Natural killer cell (primary cell): ENCODE results near the gene THSD4. TPM values are rescaled to one million over a fixed set of nuclear protein-coding genes. Genes with fewer than 3 reads are reported as not detected.

Experiments
- ATAC-seq, 3 donors: fragments of 150-1000 bp in 2 of 3; fragments of 200-7000 bp in 1 of 3; cut with Tn5 transposase; 1 replicate in 1 of 3; 2 replicates in 2 of 3; pipeline ENCODE4 v1.10.0; 2021; ENCODE audit warnings: mild to moderate bottlenecking in 2 of 3, moderate library complexity in 2 of 3
- DNase-seq, 2 donors: peaks; one replicate each; pipeline versions ENCODE4 v3.0.0 to v3.0.0-alpha.2; 2013 to 2021; ENCODE audit warnings: mixed read lengths in 1 of 2
- H3K27ac ChIP-seq: one replicate; pipeline ENCODE4 v1.5.1; 2013; ENCODE audit warnings: mild to moderate bottlenecking, low read length
- H3K27me3 ChIP-seq: one replicate; pipeline ENCODE4 v1.6.1; 2013; ENCODE audit warnings: low read length; ENCODE audit not compliant: control insufficient read depth, insufficient read depth
- H3K36me3 ChIP-seq: one replicate; pipeline ENCODE4 v1.6.1; 2013; ENCODE audit warnings: low read length; ENCODE audit not compliant: control insufficient read depth, insufficient read depth
- H3K4me1 ChIP-seq: one replicate; pipeline ENCODE4 v1.6.1; 2013; ENCODE audit warnings: low read length; ENCODE audit not compliant: control insufficient read depth, insufficient read depth
- H3K4me3 ChIP-seq: one replicate; pipeline ENCODE4 v1.5.1; 2013; ENCODE audit warnings: low read length
- H3K9me3 ChIP-seq: one replicate; pipeline ENCODE4 v1.6.1; 2013; ENCODE audit warnings: low read length; ENCODE audit not compliant: control insufficient read depth, insufficient read depth
- H3K27ac Mint-ChIP-seq, 2 donors: one replicate each; pipeline ENCODE4 v1.8.0; 2022; ENCODE audit warnings: mild to moderate bottlenecking in 2 of 2, mixed read lengths in 2 of 2, moderate library complexity in 1 of 2
- H3K27me3 Mint-ChIP-seq, 2 donors: one replicate each; pipeline ENCODE4 v1.8.0; 2022; ENCODE audit warnings: low read depth in 2 of 2, mixed read lengths in 2 of 2
- H3K36me3 Mint-ChIP-seq: one replicate; pipeline ENCODE4 v1.8.0; 2022; ENCODE audit warnings: mixed read lengths
- H3K4me1 Mint-ChIP-seq, 2 donors: one replicate each; pipeline ENCODE4 v1.8.0; 2022; ENCODE audit warnings: mixed read lengths in 2 of 2
- H3K4me3 Mint-ChIP-seq: one replicate; pipeline ENCODE4 v1.8.0; 2022; ENCODE audit warnings: mild to moderate bottlenecking, moderate library complexity, mixed read lengths
- H3K9me3 Mint-ChIP-seq, 2 donors: one replicate each; pipeline ENCODE4 v1.8.0; 2022; ENCODE audit warnings: mixed read lengths in 2 of 2
- CTCF ChIP-seq: fragments of 200-600 bp; IDR thresholded peaks from one replicate; pipeline ENCODE4 v1.8.0; 2022; ENCODE audit warnings: antibody characterized with exemption
- WGBS: methylation state at CpG from one replicate; pipeline ENCODE4 v1.1.7; 2013; ENCODE audit warnings: missing lambda C conversion rate; ENCODE audit not compliant: insufficient coverage; 5-methylcytosine and 5-hydroxymethylcytosine counted together
- intact Hi-C: fragments of 100-400 bp; cut with micrococcal nuclease; formaldehyde crosslinking; loops from one replicate; pipeline ENCODE4 v1.14.2; 2022
- total RNA-seq, 4 donors: library from RNA; stranded (reverse); fragments of 120-200 nt in 1 of 4; gene quantifications; one replicate each; pipeline versions ENCODE4 v1.2.3 to v1.2.4, GENCODE V29; 2013 to 2022

The THSD4 gene
- total RNA-seq, 3 donors from 2014 or later (not counting 1 experiment from before 2014, with no cell fraction given): not detected

GRCh38 chr15:71708051-71708429, 592.8 kb downstream of the THSD4 start:
- Histone ChIP-seq H3K27me3 (no peaks in the 10 kb centered on the region), H3K4me1 (no peaks in the 10 kb centered on the region), H3K9me3 (no peaks in the 10 kb centered on the region), H3K4me3 (no peak overlapping the region), H3K36me3 (no peaks in the 10 kb centered on the region), H3K27ac (no peak overlapping the region)
- Mint-ChIP-seq H3K4me3 (no peak overlapping the region), H3K27me3 (peaks cover 23 to 53% of the 10 kb centered on the region in 2 donors), H3K27ac (no peak overlapping the region), H3K4me1 (peaks cover 0 to 4% of the 10 kb centered on the region in 2 donors), H3K9me3 (no peaks in the 10 kb centered on the region), H3K36me3 (no peaks in the 10 kb centered on the region)
- intact Hi-C loops: no loop called here
- 72% methylated on average over 4 of the region's 4 CpGs for WGBS
- DNase-seq (no peak), ATAC-seq (no peak)
- no peak for TF ChIP-seq CTCF

GRCh38 chr15:71708741-71709140, 593.5 kb downstream of the THSD4 start:
- peaks cover 26 to 53% of the 10 kb centered on the region in 2 donors for H3K27me3 Mint-ChIP-seq
- Histone ChIP-seq H3K27ac (no peak overlapping the region), H3K9me3 (no peaks in the 10 kb centered on the region), H3K27me3 (no peaks in the 10 kb centered on the region), H3K4me1 (no peaks in the 10 kb centered on the region), H3K36me3 (no peaks in the 10 kb centered on the region), H3K4me3 (no peak overlapping the region)
- no peaks in the 10 kb centered on the region for H3K36me3 Mint-ChIP-seq
- 90% methylated on average over 11 of the region's 11 CpGs for WGBS
- no peak for ATAC-seq
- no peak overlapping the region for H3K4me3 Mint-ChIP-seq
- no peak overlapping the region for H3K27ac Mint-ChIP-seq
- TF ChIP-seq CTCF: no peak
- intact Hi-C loops: no loop called here
- DNase-seq: no peak
- no peaks in the 10 kb centered on the region for H3K9me3 Mint-ChIP-seq
- peaks cover 0 to 4% of the 10 kb centered on the region in 2 donors for H3K4me1 Mint-ChIP-seq

- no peak overlapping the region for H3K27ac ChIP-seq
- H3K4me3 ChIP-seq: no peak overlapping the region
- WGBS: 98% methylated on average over 3 of the region's 3 CpGs
- no peaks in the 10 kb centered on the region for H3K9me3 ChIP-seq
- intact Hi-C loops: no loop called here
- Mint-ChIP-seq H3K27me3 (peaks cover 22 to 48% of the 10 kb centered on the region in 2 donors), H3K4me3 (no peak overlapping the region), H3K4me1 (peaks cover 0 to 4% of the 10 kb centered on the region in 2 donors), H3K36me3 (no peaks in the 10 kb centered on the region), H3K27ac (no peak overlapping the region), H3K9me3 (no peaks in the 10 kb centered on the region)
- no peaks in the 10 kb centered on the region for H3K4me1 ChIP-seq
- no peaks in the 10 kb centered on the region for H3K36me3 ChIP-seq
- no peaks in the 10 kb centered on the region for H3K27me3 ChIP-seq
- ATAC-seq (no peak), DNase-seq (no peak)
- no peak for TF ChIP-seq CTCF
Observed at GRCh38 chr15:71709808-71710418, 594.6 kb downstream of the THSD4 start.

GRCh38 chr15:71712182-71712581, 596.9 kb downstream of the THSD4 start:
- Histone ChIP-seq H3K9me3 (no peaks in the 10 kb centered on the region), H3K4me3 (no peak overlapping the region), H3K4me1 (no peaks in the 10 kb centered on the region), H3K36me3 (no peaks in the 10 kb centered on the region), H3K27ac (no peak overlapping the region), H3K27me3 (no peaks in the 10 kb centered on the region)
- no peak overlapping the region for H3K27ac Mint-ChIP-seq
- ATAC-seq (no peak), DNase-seq (no peak)
- intact Hi-C loops: no loop called here
- no peaks in the 10 kb centered on the region for H3K9me3 Mint-ChIP-seq
- no peak for TF ChIP-seq CTCF
- H3K36me3 Mint-ChIP-seq: no peaks in the 10 kb centered on the region
- H3K4me1 Mint-ChIP-seq: peaks cover 0 to 4% of the 10 kb centered on the region in 2 donors
- peaks cover 8 to 25% of the 10 kb centered on the region in 2 donors for H3K27me3 Mint-ChIP-seq
- no peak overlapping the region for H3K4me3 Mint-ChIP-seq
